ENCODE measurements around the gene CDKN2AIPNL. TPM values are rescaled to one million over a fixed set of nuclear protein-coding genes. Genes with fewer than 3 reads are reported as not detected.
"Not testable (repeated sequence)": the region's sequence is repeated elsewhere in the genome, so short reads cannot be mapped to it uniquely, and the experiment has no call there.

The CDKN2AIPNL gene
- polyA plus RNA-seq, 4 donors, result 31.9 to 33.8 (median 33.0) TPM

GRCh38 chr5:134439210-134439654 is 27.6 kb upstream of the CDKN2AIPNL start:
- peak in 1 of 4 donors; percentile 44 for DNase-seq (ENCODE audit: low read depth in 4 of 4, low spot score in 3 of 4)

- no peak for DNase-seq (ENCODE audit: low read depth in 4 of 4, low spot score in 3 of 4)
Measured at GRCh38 chr5:134438721-134439123, 27.0 kb upstream of the CDKN2AIPNL start.

- no peak for DNase-seq (ENCODE audit: low read depth in 4 of 4, low spot score in 3 of 4)
Measured at GRCh38 chr5:134437847-134438581, 26.3 kb upstream of the CDKN2AIPNL start.

GRCh38 chr5:134437340-134437846 is 25.7 kb upstream of the CDKN2AIPNL start:
- DNase-seq (ENCODE audit: low read depth in 4 of 4, low spot score in 3 of 4), result no peak

- no peak for DNase-seq (ENCODE audit: low read depth in 4 of 4, low spot score in 3 of 4)
Measured at GRCh38 chr5:134436523-134437339, 25.1 kb upstream of the CDKN2AIPNL start.

- no peak for DNase-seq (ENCODE audit: low read depth in 4 of 4, low spot score in 3 of 4)
Measured at GRCh38 chr5:134435560-134435959, 23.9 kb upstream of the CDKN2AIPNL start.

GRCh38 chr5:134432677-134433359 is 21.1 kb upstream of the CDKN2AIPNL start:
- DNase-seq (ENCODE audit: low read depth in 4 of 4, low spot score in 3 of 4), result no peak

GRCh38 chr5:134432174-134432573 is 20.5 kb upstream of the CDKN2AIPNL start:
- DNase-seq (ENCODE audit: low read depth in 4 of 4, low spot score in 3 of 4), result no peak

GRCh38 chr5:134430001-134430569 is 18.4 kb upstream of the CDKN2AIPNL start:
- DNase-seq (ENCODE audit: low read depth in 4 of 4, low spot score in 3 of 4), result no peak

GRCh38 chr5:134427540-134428041 is 15.9 kb upstream of the CDKN2AIPNL start:
- no peak for DNase-seq (ENCODE audit: low read depth in 4 of 4, low spot score in 3 of 4)

GRCh38 chr5:134426361-134426760 is 14.7 kb upstream of the CDKN2AIPNL start:
- no peak for DNase-seq (ENCODE audit: low read depth in 4 of 4, low spot score in 3 of 4)

- DNase-seq (ENCODE audit: low read depth in 4 of 4, low spot score in 3 of 4), result no peak
Measured at GRCh38 chr5:134423376-134423775, 11.7 kb upstream of the CDKN2AIPNL start.

GRCh38 chr5:134422791-134423365 is 11.2 kb upstream of the CDKN2AIPNL start:
- no peak for DNase-seq (ENCODE audit: low read depth in 4 of 4, low spot score in 3 of 4)

- not testable (repeated sequence) for DNase-seq (ENCODE audit: low read depth in 4 of 4, low spot score in 3 of 4)
Measured at GRCh38 chr5:134421038-134421437, 9.4 kb upstream of the CDKN2AIPNL start.

- no peak for DNase-seq (ENCODE audit: low read depth in 4 of 4, low spot score in 3 of 4)
Measured at GRCh38 chr5:134420343-134420742, 8.7 kb upstream of the CDKN2AIPNL start.

GRCh38 chr5:134418958-134419357 is 7.3 kb upstream of the CDKN2AIPNL start:
- DNase-seq (ENCODE audit: low read depth in 4 of 4, low spot score in 3 of 4), result no peak

- DNase-seq (ENCODE audit: low read depth in 4 of 4, low spot score in 3 of 4), result no peak
Measured at GRCh38 chr5:134417707-134418106, 6.0 kb upstream of the CDKN2AIPNL start.

- no peak for DNase-seq (ENCODE audit: low read depth in 4 of 4, low spot score in 3 of 4)
Measured at GRCh38 chr5:134413046-134413445, 1.4 kb upstream of the CDKN2AIPNL start.

- no peak for DNase-seq (ENCODE audit: low read depth in 4 of 4, low spot score in 3 of 4)
Measured at GRCh38 chr5:134411228-134411545, 494 bp downstream of the CDKN2AIPNL start.

GRCh38 chr5:134410822-134411221 is 859 bp downstream of the CDKN2AIPNL start:
- no peak for DNase-seq (ENCODE audit: low read depth in 4 of 4, low spot score in 3 of 4)
